Stimulated activated CD4-positive, alpha-beta T cell treated with anti-CD3 and anti-CD28 coated beads, Interleukin-2, amount 100 ng/mL, for 48 hours (primary cell): Measurements from ENCODE around the gene NPC1.
"Not testable (repeated sequence)": the region's sequence is repeated elsewhere in the genome, so short reads cannot be mapped to it uniquely, and the experiment has no call there.

ENCODE experiments used
- DNase-seq, 2 donors: peaks; one replicate each; pipeline ENCODE4 v3.0.0-alpha.2; 2020

The NPC1 gene

GRCh38 chr18:23586249-23587196 is at the start of gene NPC1:
TSS of gene NPC1 (minus strand) at chr18:23586506. CDS start at chr18:23586343, 163 bp downstream.
- peak; percentile 90 to 92 for DNase-seq

DNA sequence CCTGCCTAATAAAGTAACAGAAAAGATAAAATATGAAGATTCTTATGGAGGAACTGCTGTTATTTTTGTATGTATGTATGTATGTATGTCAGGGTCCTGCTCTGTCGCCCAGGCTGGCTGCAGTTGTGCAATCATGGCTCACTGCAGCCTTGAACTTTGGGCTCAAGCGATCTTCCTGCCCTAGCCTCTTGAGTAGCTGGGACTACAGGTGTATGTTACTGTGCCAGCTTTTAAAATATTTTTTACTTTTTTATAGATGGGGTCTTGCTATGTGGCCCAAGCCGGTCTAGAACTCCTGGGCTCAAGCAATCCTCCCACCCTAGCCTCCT is 49.7 kb upstream of the NPC1 start:
- no peak for DNase-seq

DNA sequence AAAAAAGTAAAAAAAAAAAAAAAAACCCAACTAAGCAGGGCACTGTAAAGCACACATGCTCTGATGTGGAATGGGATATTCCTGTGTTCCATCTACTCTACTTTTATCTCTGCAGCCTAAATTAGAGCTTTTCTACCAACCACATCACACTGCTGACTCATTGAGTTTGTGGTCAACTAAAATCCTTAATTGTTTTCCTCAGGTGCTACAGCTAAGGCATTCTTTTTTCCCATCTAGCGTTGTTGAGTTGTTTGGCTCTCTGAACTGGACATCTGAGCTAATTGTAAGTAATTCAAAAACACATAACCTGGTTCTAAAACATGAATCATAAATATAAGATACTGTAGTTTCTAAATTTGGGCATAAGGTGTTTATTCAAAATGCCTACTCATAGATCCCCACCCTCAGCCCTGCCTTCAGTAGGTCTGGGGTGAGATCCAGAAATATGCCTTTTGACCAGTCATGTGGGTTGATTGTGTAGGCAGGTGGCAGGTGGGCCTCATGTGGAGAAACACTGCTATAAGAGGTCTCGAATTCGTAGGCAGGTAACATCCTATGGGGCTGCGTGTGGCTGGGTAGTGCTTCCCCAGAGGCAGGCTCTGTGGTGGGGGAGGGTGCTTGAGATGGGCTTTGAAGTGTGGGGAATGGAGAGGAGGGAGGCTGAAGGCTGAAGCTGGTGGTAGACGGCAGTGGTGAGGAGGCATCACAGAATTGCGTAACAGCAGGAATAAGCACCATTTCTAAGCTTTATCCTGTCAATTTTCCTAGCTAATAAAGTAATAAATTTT is 49.2 kb upstream of the NPC1 start:
- DNase-seq = no peak

DNA sequence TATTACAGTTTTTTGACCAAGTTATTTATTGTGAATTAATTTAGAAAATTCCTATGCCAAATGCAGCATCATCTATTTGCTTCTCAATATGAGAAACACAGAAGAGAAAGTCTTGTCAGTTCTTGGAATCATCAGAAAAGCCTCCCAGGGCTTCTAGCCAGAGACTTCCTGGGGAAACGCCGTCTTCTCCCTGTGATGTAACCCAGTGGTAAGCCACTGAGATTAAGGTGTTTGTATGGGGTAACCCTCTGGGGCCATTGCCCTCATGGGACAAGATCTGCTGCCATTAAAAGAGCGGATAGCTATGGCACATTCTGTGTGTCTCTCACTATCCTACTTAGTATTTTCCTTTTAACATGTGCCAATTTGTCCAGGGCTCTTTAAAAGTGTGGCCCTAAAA is 48.4 kb upstream of the NPC1 start:
- DNase-seq = no peak

- no peak for DNase-seq
These were observed 46.3 kb upstream of the NPC1 start for GRCh38 chr18:23632615-23633014.

- DNase-seq = no peak
These were observed 45.4 kb upstream of the NPC1 start for GRCh38 chr18:23631746-23632145.

DNA sequence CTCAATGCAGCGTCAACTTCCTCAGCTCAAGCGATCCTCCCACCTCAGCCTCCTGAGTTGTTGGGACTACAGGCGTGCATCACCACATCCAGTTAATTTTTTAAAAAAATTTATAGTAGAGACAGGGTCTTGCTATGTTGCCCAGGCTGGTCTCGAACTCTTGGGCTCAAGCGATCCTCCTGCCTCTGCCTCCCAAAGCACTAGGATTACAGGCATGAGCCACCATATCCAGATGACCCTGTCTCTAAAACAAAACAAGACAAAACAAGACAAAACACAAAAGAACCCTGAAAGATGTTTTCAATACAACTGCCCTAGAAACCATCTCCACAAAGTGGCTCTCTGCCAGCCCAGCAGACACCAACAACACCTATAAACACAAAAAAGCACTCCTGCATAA is 45.0 kb upstream of the NPC1 start:
- DNase-seq = no peak

DNA sequence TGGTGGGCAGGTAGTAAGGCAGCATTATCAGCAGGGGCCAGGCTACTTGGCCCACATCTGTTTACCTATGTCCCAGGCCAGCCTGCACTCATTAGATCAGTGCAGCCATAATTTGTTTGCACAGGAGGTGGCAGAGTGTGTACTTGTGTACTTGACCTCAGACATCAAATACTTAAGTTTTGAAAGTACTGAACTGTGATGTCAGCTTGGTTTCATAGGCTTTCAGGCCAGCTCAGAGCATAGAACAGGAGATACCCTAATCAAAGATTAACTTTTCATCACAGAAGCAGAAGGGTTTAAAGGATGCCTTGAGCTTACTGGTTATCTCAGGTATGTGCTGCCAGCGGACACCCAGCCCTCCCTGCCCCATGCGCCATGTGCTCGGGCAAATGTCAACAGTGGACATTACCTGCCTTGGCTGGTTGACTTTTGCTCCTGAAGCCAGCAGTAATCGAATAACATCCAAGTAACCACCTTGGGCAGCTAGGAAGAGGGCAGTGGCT is 43.2 kb upstream of the NPC1 start:
- no peak for DNase-seq

GRCh38 chr18:23627970-23628369 is 41.7 kb upstream of the NPC1 start:
- DNase-seq = no peak

DNA sequence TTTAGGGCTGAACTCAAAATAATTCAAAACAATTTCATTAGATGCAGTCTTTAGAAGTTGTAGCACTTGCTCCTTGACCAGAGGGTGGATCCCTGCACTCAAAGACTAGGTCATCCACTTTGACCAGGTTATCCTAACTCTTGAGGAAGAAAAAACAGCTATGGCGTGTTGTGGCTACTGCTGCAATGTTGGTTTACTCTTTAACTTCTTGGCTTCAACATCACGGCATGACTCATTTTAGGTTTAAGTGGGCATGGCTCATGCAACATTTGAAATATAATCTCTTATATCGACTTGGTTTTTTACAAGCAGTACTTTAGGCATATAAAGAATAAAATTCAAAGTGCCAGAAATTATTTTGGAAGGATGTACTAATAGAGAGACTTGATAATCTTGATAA is 41.0 kb upstream of the NPC1 start:
- DNase-seq = no peak

DNA sequence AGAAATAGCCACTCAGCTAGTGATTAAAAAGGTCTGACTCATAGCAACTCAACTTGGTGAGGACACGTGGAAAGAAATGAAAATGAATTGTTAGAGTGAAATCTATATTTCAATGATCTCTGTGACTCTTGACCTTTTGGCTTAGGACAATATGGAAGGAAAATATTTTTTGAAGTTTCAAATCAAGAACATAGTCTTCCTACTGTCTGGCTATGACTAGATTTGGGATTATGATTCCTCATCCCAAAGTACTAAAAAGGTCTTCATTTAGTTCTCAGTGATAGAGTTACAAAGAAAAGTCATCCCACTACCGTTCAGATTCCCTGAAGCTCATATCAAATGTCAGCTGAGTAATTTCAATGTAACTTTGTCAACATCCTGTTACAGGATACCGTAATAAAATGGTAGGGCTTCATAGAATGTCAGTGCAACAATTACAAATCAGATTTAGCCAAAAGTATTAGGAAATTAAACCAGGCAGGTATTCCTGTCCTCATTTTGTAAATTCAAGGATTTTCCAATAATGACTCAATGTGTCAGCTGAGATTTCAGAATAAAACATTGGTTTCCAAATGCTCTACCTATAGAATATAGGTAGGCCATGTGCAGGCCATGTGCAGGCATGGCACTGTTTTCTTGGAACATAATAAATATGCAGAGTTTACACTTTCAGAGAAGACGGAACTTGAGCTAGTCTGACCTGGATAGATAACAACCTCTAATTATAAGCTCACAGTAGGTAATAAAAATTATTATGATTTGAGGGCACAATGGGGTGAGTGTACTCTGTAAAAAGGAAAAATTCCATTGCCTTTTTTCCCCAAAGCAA is 40.4 kb upstream of the NPC1 start:
- no peak for DNase-seq

GRCh38 chr18:23623040-23623439 is 36.7 kb upstream of the NPC1 start:
- DNase-seq = no peak

GRCh38 chr18:23619388-23619881 is 33.1 kb upstream of the NPC1 start:
- peak in 1 of 2 donors; percentile 5 for DNase-seq

- no peak for DNase-seq
These were observed 32.6 kb upstream of the NPC1 start for GRCh38 chr18:23618862-23619387.

DNA sequence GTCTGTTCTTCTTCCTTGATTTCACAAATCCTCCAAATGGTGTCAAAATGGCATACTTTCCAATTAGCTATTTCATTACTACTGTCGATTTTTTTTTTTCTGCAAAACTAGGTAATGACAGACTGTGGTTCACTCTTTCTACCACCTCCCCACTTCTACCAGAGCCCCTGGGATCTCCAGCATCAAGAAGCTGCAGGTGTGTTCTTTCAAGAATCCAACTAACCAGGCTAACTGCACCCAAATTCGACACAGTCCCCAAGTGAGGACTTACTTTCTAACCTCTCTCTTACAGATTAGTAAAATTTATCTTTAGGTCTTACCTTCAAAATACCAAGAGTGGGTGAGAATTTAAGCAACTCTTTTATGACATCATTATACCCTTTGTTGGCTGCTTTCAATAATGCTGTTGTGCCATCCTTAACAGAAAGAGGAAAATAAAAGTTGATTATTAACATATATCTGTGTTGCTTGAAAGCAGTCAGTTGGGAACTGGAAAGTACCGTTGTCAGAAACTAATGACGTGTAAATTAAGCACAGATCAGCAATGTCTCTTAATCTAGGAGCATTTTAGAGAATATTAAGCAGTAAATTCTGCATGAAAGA is 31.2 kb upstream of the NPC1 start:
- DNase-seq = no peak

DNA sequence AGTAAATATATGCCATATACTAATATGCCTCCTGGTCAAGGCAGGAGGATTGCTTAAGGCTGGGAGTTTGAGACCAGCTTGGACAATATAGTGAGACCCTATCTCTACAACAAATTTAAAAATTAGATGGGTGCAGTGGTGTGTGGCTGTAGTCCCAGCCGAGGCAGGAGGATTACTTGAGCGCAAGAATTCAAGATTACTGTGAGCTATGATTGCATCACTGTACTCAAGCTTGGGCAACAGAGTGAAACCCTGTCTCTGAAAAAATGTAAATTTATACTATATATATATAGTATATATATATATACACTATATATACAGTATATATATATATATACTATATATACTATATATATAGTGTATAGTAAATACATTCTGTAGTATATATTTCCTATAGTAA is 30.0 kb upstream of the NPC1 start:
- no peak for DNase-seq

GRCh38 chr18:23614891-23615290 is 28.6 kb upstream of the NPC1 start:
- no peak for DNase-seq

GRCh38 chr18:23614413-23614812 is 28.1 kb upstream of the NPC1 start:
- DNase-seq = no peak

DNA sequence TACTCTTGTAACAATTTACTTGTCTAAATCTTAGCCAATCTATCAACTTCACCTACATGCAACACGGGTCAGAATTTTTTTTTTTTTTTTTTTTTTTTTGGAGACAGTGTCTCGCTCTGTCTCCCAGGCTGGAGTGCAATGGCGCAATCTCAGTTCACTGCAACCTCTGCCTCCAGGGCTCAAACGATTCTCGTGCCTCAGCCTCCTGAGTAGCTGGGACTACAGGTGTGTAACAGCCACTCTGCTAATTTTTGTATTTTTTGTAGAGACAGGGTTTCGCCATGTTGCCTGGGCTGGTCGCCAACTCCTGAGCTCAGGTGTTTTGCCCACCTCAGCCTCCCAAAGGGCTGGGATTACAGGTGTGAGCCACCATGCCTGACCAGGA is 26.8 kb upstream of the NPC1 start:
- DNase-seq = not testable (repeated sequence)

DNA sequence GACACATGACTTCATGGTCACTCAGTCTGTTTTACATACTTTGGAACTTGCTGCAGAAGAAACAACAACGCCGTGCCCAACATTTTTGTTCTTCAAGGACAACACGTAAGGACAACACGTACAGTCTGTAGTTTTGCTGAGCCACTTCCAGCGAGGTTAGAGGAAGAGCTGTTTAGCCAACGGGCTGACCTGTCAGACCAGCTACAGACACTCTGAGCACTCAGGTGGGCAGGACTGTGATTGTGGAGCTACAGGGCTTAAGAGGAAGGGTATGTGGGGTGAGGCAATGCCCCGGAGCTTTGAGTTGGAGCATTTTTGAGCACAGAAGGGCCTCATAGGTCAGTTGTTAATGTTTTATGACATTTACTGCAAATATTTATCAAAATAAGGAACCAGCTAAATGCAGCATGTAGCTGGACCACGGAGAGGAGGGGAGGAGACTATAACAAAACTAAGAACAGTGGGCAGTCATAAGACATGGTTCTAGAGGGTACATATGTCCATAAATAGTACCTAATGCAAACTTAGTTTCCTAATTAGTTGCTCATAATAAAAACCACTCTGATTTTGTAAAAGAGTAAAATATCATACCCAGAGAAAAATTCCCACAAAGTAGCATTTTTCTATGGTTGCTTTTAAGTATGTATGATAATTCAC is 26.3 kb upstream of the NPC1 start:
- no peak for DNase-seq

DNA sequence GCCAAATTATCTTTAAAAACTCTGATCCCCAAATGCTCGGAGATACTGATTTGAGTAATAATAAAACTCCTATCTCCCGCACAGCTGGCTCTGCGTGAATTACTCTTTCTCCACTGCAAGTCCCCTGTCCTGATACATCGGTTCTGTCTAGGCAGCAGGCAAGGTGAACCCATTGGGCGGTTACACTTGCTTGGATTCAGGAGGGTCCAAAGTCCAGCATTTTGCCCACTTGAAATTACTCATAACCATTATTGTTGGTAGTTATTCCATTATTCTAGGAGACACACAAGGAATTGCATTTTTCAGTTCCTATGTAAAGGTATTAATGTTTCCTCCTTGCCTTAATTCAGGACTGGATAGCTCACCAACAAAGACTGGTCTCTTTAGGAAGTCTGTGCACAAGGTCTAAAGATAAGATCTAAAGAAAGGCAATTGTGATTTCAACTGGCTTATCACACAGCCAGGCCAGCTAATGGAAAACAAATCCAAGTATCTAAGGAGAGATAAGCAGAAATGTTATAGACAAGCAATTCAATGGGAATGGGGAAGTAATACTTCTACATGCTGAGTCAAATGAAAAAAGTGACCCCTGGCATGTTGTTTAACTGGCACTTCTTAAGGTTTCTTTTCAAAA is 23.2 kb upstream of the NPC1 start:
- no peak for DNase-seq
